RCC 7860 (cell line): Measurements from ENCODE around the gene IQSEC2.

Source experiments
- DNase-seq: peaks from one replicate; pipeline ENCODE4 v3.0.0-alpha.2; 2015; ENCODE audit warnings: low spot score
- FAIRE-seq: peaks from 2 replicates; lab custom pipeline; 2012; peaks lifted over from hg19 to GRCh38; lab: Jason Lieb, UNC

IQSEC2 gene

DNA sequence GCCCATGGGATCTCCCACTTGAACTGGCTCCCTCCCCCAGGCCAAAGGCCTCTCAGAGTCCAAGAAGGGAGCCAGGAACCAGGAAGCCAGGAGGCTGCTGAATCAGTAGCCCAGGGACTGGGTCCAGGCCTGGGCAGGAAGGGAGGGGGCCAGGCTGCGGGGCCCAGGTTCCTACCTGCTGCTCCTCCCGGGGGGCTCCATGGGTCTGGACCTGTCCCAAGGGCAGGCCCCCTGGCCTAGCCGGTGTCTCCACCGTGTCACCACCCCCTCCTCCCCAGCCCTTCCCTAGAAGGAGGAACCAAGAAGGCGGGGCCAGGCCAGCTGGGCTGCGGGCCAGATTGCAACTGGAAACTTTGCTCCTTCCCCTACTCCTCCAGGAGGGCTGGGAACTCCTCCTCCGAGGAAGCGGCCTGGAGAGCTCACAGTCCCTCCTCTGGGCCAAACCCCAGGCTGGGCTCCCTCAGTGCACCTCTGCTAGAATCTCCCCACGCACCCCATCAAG lies at the start of gene IQSEC2:
IQSEC2 (minus strand) TSS at position 264 of the 502 bp plus-strand sequence.
- DNase-seq, result peak; percentile 57
- FAIRE-seq, result peak; percentile 81

DNA sequence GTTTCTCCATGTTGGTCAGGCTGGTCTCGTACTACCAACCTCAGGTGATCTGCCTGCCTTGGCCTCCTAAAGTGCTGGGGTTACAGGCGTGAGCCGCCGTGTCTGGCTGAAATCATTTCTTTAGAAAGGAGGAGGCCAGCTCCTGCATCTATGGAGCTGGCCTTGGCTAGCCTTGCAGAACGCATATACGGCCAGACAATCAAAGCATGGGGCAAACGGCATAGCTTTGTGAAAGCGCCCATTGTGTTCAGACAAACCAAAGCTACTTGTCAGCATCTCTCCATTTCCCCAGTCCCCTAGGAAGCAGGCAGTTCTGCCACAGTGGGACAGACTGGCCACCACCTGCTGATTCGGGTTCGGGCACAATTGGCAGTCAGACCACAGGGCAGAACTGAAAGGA lies 48.9 kb upstream of the IQSEC2 start:
- FAIRE-seq, result no peak

DNA sequence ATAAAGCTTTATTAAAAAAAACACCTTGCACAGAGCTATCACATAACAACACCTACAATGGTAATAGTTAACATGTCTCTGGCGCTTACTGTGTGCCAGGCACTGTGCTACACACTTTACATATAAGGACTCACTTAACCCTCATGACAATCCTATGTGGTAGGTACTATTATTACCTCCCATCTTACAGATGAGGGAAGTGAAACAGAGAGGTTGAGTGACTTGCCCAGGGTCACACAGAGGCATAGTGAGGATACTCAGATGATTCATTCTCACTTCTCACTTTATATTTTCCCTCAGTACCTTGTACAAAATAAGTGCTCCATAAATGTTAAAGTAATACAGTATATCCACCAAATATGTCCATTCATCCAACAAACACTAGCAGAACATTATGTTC lies 43.4 kb upstream of the IQSEC2 start:
- DNase-seq (no peak), FAIRE-seq (no peak)

More for the DNA sequence above, 48.9 kb upstream of the IQSEC2 start:
- no peak for DNase-seq

DNA sequence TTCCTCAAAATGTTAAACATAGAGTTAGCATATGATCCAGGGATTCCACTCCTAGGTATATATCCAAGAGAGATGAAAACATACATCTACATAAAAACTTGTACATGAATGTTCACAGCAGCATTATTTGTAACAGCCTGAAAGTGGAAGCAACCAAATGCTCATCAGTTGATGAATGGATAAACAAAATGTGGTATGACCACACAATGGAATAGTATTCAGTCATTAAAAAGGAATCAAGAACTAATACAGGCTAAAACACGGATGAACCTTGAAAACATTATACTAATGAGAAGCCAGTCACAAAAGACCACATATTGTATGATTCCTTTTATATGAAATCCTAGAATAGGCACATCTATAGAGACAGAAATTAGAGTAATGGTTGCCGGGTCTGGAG lies 42.7 kb upstream of the IQSEC2 start:
- no peak for DNase-seq
- no peak for FAIRE-seq

DNA sequence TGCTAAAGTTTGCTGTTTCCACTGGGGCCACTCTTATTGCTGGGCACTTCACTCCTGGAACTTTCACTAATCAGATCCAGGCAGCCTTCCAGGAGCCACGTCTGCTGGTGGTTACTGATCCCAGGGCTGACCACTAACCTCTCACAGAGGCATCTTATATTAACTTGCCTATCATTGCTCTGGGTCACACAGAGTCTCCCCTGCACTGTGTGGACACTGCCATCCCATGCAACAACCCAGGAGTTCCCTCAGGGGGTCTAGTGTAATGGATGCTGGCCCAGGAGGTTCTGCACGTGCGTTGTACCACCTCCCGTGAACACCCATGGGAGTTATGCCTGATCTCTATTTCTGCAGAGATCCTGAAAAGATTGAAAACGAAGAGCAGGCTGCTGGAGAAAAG lies 41.8 kb upstream of the IQSEC2 start:
- no peak for FAIRE-seq
- no peak for DNase-seq

DNA sequence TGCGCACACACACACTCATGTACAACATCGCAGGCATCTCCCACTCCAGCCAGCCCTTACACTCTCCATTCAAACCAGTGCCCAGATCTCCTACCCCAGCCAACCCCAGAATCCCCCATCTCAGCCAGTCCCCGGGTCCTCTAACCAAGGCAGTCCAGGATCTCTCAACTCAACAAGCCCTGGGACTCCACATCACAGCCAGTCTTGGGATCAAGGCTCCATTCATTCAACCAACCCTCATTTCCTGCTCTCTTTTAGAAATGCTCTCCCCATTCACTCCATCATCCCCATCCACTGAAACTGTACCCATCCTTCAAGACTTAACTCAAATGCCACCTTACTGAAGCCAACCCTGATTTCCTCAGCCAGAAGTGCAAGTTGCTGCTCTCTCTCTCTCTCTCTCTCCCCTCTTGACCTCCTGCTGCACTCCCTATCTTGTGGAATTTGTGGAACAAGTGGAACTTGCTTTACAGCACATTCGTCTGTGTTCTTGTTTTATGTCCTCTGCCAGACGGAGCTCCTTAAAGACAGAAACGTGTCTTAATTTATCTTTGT lies 40.6 kb upstream of the IQSEC2 start:
- no peak for DNase-seq
- no peak for FAIRE-seq

DNA sequence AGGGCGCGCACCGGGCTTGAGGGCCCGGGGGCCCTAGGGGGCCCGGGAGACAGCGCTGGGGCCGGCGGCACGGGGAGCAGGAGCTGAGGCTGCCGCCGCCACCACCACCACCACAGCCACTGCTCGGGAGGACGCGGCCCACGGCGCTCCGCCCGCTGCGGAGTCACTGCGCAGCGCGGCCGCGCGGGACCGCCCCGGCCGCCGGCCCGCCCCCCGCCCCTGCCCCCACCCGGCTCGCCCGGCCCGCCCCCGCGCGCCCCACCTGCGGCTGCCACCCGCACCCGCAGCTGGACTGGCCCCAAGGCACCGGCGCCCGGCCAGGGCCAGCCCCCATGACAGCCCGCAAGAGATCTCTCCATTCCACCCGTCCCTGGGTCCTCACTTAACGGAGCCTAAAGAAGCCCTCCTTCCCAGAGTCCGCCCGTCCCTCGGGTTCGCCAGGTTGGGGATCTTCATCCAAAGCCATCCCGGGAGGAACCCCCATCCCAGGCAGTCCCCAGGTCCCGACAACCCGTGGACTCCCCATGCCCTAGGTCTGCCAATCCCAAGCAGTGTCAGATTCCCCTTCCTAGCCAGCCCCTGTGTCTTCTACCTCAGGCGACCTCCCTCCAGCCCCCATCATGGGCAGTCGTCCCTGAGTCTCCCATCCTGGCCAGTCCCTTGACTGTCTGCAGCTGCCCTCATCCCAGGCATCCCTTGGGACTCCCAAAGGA lies 40.0 kb upstream of the IQSEC2 start:
- no peak for FAIRE-seq

DNA sequence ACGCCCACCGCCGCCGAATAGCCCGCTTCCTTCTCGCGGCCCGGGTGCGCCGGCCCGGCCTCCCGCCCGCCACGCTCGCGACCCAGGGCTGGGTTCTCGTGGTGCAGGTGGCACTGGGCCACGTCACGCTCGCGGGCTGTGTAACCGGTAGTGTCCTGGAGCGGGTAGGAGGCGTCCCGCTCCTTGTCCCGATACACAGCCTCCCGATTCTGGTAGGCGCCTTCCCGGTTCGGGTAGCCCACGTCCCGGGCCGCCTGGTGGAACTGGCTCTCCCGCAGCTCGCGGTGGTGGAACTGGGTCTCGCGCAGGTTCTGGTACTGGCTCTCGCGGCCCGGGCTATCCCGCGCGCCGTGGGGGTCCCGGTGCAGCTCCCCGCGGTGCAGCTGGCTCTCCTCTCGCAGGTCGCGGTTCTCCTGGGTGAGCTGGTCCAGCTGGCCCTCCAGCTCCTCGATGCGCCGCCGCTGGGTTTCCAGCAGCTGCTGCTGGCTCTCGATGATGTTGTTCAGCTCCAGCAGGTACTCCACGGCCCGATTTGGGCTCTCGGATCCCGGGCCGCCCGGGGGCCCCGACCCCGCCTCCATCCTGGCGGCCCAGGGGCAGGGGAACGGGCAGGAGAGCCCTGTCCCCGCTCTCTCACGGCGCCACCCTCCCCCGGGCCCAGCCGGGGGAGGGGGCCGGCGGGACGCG lies 39.3 kb upstream of the IQSEC2 start:
- no peak for FAIRE-seq
- no peak for DNase-seq

More for the DNA sequence above, 40.0 kb upstream of the IQSEC2 start:
- no peak for DNase-seq

DNA sequence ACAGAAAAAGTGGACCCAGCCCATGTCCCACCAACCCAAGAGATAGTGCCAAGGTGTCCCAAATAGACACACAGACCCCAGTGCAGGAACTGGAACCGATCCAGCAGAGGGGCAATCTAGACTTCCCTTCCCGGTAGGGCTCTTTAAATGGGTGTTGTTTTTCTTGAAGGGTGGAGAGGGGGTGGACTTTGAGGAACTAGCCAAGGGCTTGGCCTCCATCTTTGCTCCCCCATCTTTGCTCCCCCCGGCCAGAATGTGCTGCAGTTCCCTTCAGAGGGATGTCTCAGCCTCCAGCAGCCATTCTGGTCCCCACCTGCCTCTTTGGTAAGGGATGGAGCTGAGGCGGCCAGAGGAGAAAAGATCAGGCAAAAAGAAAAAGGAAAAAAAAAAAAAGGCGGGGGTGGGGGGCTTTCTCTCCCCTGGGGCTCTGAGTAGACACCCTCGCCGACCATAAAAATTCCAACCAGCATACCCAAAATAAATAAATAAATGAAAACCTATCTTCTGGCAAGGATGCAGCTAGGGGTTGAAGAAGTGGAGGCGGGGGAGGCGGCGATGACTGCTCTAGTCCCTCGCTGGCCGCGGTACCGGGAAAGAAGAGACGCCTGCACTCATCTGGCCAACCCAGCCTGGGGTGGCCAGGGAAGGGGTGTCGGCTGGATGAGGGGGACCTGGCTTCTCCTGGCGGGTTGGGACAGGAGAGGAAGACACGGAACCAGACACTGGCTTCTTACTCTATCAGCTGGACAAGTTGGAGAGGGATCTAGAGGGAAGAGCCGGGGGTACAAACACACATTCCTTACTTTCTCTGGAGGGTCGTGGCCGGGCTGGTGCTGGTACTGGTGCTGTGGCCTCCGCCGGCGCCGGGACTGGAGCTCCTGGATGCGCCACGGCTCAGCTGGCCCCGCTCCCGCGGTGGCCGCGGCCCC lies 38.5 kb upstream of the IQSEC2 start:
- DNase-seq (no peak), FAIRE-seq (no peak)

DNA sequence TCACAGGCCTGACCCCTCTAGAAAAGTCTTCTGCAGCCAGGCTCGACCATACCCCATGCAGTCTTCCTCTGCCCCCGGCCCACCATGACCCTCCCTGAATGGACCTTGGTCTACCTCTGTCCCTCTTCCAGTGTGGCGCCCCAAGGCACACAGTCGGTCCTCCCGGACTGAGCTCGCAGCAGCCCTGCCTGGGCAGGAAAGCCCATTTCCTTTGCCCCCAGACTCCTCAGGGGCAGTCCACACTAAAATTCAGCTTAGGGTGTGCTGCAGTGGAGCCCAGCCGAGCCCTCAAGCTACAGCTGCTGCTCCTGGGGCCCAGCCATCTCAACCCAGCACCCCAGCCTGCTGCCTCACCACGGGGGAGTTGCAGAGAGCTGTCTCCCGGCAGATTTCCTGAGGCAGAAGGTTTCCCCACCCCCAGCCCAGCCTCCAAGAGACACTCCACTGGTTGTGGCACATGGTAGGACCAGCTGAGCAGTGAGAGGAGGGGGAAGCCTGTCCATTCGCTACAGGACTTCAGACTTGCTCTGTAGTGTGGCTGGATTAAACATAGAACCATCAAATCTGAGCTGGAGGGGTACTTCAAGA lies 37.5 kb upstream of the IQSEC2 start:
- DNase-seq, result no peak
- no peak for FAIRE-seq

DNA sequence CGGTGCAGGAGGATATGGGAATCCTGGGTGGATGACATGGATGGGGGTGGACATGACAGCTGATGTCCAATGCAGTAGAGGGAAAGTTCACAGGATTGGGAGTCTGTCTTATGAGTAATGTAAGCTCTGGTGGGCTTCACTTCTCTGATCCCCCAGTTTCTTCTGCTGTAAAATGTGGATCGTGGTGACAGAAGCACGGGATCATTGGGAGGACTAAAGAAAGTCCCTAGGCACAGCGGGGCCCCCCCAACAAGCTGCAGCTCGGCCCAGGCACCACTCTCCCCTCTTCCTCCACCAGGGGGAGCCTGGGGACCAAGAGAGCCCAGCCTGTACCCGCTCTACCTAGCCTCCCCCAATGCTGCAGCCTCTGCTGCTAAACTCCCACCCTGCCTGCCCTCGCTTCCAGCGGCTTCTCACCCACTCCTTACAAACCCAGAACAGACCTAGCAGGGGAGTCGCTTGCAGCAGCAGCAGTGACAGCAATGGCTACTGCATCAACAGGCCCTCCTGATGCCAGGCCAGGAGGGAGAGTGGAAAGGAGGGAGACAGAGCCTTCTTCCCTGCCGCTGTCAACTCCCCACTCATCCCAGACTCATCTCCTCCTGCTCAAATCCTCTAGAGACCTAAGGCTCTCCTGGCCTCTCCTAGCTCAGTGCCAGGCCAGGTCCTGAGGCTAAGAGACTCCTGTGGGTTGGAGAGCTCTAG lies 36.1 kb upstream of the IQSEC2 start:
- FAIRE-seq (no peak), DNase-seq (no peak)

DNA sequence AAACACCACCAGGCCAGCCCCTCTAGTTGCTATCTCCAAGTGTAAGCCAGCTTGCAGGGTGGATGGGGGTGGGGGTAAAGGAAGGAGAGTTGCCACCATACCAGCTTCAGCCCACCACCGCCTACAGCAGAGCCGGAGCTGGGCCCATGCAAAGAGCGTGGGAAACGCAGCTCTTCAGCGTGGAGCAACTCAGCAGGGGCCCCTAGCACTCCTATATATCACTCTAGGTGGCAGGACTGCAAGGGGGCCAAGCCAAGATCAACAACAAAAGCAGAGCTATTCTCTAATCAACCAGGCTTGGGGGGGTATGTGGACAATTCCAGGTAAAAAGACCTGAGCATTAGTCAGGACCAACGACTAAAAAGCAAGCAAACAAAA lies 35.5 kb upstream of the IQSEC2 start:
- no peak for DNase-seq
- FAIRE-seq, result no peak

DNA sequence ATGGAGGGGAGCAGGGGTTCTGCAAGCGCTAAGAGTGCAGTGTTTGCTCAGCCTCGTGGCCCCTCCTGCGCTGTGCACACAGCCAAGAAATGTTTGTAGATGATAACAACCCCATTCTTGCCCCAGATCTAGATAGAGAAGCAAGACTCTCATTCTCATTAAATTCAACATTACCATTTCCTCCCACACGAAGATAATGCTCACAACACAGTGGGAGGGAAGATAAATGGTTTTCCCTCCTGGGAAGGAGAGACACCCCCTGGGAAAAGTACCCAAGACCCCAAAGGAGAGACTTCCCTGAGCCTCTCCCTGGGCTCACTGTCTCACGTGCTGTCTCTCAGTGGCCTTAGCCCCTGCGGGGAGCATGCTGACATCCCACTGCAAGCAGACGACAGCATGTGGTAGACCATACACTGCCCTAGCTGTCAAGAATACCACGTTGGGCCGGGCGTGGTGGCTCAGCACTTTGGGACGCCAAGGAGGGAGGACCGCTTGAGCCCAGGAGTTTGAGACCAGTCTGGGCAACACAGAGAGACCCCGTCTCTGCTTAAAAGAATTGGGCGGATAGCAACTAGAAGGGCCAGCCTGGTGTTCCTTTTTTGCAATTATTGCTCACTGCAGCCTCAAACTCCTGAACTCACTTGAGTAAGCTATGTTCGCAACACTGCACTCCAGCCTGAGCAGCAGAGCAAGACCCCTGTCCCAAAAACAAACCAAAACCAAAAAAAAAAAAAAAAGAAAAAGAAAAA lies 34.9 kb upstream of the IQSEC2 start:
- FAIRE-seq (no peak), DNase-seq (no peak)

DNA sequence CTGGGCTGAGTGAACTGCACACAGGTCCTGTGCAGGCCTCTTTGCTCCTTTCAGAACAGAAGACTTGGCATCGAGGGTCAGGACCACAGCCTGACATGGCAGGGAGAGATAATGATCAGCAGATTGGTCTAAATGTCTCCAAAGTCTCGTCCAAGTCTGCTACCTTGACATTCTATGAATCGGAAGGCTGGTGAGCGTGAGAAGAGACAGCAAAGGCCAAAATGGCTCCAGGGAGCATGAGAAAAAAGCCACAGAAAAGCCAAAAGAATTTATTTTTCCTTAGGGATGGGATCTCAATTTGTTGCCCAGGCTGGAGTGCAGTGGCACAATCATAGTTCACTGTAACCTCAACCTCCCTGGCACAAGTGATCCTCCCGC lies 32.3 kb upstream of the IQSEC2 start:
- DNase-seq (no peak), FAIRE-seq (no peak)

DNA sequence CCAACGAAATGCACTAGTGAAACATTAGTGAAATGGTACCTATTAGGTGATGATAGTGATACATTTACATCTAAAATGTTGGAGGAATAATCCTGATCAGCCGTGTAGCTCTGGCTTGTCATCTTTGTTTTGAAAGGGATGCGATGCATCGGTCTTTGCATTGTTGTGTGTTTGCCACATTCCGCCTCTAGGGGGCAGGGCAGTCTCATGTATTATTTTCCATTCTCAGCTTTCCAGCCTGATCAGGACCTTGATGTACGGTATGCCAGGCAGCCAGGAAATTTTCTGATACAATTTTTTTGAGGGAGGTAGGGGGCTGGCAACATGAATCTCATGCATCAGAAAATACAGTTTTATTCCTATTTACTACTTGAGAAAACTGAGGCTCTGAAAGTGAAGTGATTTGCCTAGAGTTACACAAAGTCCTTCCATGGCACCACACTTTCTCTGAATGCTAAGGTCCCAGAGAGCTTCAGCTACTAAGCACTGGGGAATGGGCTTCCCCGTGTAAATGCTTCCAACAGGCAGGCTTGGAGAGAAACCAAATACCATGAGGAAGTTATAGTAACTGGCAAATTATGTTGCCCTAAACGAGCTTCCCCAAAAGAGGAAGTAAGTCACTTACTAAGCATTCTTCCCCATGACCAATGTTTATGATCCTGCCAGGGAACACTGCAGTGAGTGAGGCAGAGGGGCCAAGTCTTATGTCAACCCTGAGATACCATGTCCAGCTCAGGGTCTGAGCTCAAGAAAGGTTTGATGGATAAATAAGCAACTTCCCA lies 31.8 kb upstream of the IQSEC2 start:
- peak; percentile 64 for FAIRE-seq

DNA sequence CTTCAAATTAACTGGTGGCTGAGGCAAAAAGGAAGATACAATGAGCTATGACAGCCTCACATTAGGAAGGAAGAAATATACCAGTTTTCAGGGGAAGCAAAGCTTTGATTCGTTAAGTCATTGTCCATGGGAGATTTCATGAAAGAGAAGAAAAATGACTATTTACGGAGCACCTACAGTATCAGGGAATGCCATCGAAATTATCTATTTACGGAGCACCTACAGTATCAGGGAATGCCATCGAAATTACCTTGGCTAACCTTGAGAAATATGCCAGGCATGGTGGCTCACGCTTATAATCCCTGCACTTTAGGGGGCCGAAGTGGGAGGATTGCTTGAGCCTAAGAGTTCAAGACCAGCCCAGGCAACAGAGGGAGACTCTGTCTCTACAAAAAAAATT lies 28.5 kb upstream of the IQSEC2 start:
- FAIRE-seq (no peak), DNase-seq (no peak)

More for the DNA sequence above, 31.8 kb upstream of the IQSEC2 start:
- peak; percentile 23 for DNase-seq

DNA sequence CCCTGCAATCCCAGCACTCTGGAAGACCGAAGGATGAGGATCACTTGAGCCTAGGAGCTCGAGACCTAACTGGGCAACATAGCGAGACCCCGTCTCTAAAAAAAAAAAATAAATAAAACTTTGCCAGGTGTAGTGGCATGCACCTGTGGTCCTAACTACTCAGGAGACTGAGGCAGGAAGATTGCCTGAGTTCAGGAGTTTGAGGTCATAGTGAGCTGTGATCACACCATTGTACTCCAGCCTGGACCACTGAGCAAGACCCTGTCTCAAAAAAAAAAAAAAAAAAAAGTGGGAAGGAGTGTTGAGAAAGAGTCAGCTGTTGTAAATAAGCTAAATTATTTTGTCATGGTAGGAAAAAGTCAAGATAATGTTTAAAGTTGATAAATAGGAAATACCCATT lies 27.5 kb upstream of the IQSEC2 start:
- FAIRE-seq (no peak), DNase-seq (no peak)
